HCT116 (cell line): Measurements from ENCODE around the gene CSNK1G2. TPM values are rescaled to one million over a fixed set of nuclear protein-coding genes. Genes with fewer than 3 reads are reported as not detected.

Source experiments
- ATAC-seq: fragments of 200-7000 bp; cut with Tn5 transposase; 2 replicates; pipeline ENCODE4 v1.9.1; 2020; ENCODE audit warnings: mild to moderate bottlenecking, moderate library complexity
- BruUV-seq: library from RNA; stranded (reverse); fragments of 400-500 nt; replicated peaks from 2 replicates; lab custom pipeline; 2021; lab: Mats Ljungman, UMichigan
- CTCF ChIA-PET: fragments of 300-600 bp; sonication (Branson Sonifier 250); formaldehyde crosslinking; loops from one replicate; lab custom pipeline; 2021; ENCODE audit warnings: antibody characterized with exemption; lab: Charles Lee
- POLR2A ChIA-PET: fragments of 300-600, 350-600 bp; sonication (Branson Sonifier 250); formaldehyde crosslinking; loops from one replicate; lab custom pipeline; 2021; ENCODE audit warnings: antibody characterized with exemption; lab: Charles Lee
- RAD21 ChIA-PET, 2 experiments: fragments of 300-600 bp; sonication (Branson Sonifier 250); formaldehyde crosslinking; loops; one replicate each; lab custom pipeline; 2023; ENCODE audit warnings: low total read pairs in 2 of 2; ENCODE audit not compliant: uncharacterized antibody in 2 of 2, unreplicated experiment in 2 of 2, low non-redundant PET in 1 of 2; lab: Charles Lee
- DNase-seq: peaks from one replicate; pipeline ENCODE4 v3.0.0-alpha.2; 2010; ENCODE audit warnings: low read depth, low spot score
- H2AFZ ChIP-seq: fragments of 200-600 bp; shearing (Covaris generic), sonication (generic); 2 replicates; pipeline ENCODE4 v1.6.1; 2017; ENCODE audit warnings: low read depth, mixed run types, mixed read lengths, antibody characterized with exemption, low read length; ENCODE audit not compliant: poor library complexity, severe bottlenecking
- H3K27ac ChIP-seq: 2 replicates; pipeline ENCODE4 v1.5.1; 2012; ENCODE audit warnings: low read depth, low read length
- H3K27me3 ChIP-seq: fragments of 200-600 bp; sonication (generic); 2 replicates; pipeline ENCODE4 v1.6.1; 2016; ENCODE audit warnings: mixed run types, low read length, mixed read lengths; ENCODE audit not compliant: insufficient read depth
- H3K36me3 ChIP-seq, 2 experiments: fragments of 200-500 bp in 1 of 2; fragments of 200-600 bp in 1 of 2; sonication (Bioruptor generic) in 1 of 2; sonication (generic) in 1 of 2; 2 replicates each; pipeline versions ENCODE4 v1.5.1 to v1.6.1; 2014 to 2016; ENCODE audit warnings: low read length in 2 of 2, inconsistent platforms in 1 of 2, mixed read lengths in 1 of 2, mixed run types in 1 of 2; ENCODE audit not compliant: insufficient read depth in 2 of 2, control insufficient read depth in 1 of 2
- H3K4me1 ChIP-seq, 2 experiments: fragments of 200-600 bp in 1 of 2; sonication (generic) in 1 of 2; 2 replicates each; pipeline versions ENCODE4 v1.5.1 to v1.6.1; 2012 to 2017; ENCODE audit warnings: low read length in 2 of 2, inconsistent platforms in 1 of 2, mild to moderate bottlenecking in 1 of 2, mixed read lengths in 1 of 2, mixed run types in 1 of 2, moderate library complexity in 1 of 2; ENCODE audit not compliant: insufficient read depth in 2 of 2, control insufficient read depth in 1 of 2
- H3K4me2 ChIP-seq: fragments of 200-600 bp; sonication (generic); 2 replicates; pipeline ENCODE4 v1.6.1; 2017; ENCODE audit warnings: mixed run types, low read length, mixed read lengths
- H3K4me3 ChIP-seq, 2 experiments: fragments of 200-600 bp in 1 of 2; sonication (generic) in 1 of 2; replicated peaks in 1 of 2; 2 replicates each; pipeline ENCODE4 v1.5.1; 2011 to 2016; ENCODE audit warnings: low read length in 2 of 2, control low read depth in 1 of 2, low read depth in 1 of 2, mild to moderate bottlenecking in 1 of 2, mixed read lengths in 1 of 2, mixed run types in 1 of 2
- H3K79me2 ChIP-seq: fragments of 200-600 bp; sonication (generic); 2 replicates; pipeline ENCODE4 v1.6.1; 2017; ENCODE audit warnings: mild to moderate bottlenecking, mixed run types, low read length, moderate library complexity, mixed read lengths; ENCODE audit not compliant: insufficient read depth
- H3K9ac ChIP-seq: fragments of 200-600 bp; sonication (generic); 2 replicates; pipeline ENCODE4 v1.6.1; 2016; ENCODE audit warnings: low read length, mixed read lengths
- H3K9me2 ChIP-seq: fragments of 200-600 bp; sonication (generic), shearing (Covaris generic); 2 replicates; pipeline ENCODE4 v1.6.1; 2017; ENCODE audit warnings: mixed run types, mild to moderate bottlenecking, moderate library complexity; ENCODE audit not compliant: insufficient read depth
- H3K9me3 ChIP-seq, 2 experiments: fragments of 200-500 bp in 1 of 2; fragments of 200-600 bp in 1 of 2; sonication (Bioruptor generic) in 1 of 2; sonication (generic) in 1 of 2; 2 replicates each; pipeline ENCODE4 v1.6.1; 2014 to 2017; ENCODE audit warnings: low read length in 2 of 2, mixed read lengths in 2 of 2, inconsistent platforms in 1 of 2, low read depth in 1 of 2, mild to moderate bottlenecking in 1 of 2, mixed run types in 1 of 2, moderate library complexity in 1 of 2; ENCODE audit not compliant: control insufficient read depth in 1 of 2, insufficient read depth in 1 of 2
- H4K20me1 ChIP-seq: fragments of 200-600 bp; sonication (generic), shearing (Covaris generic); 2 replicates; pipeline ENCODE4 v1.6.1; 2017; ENCODE audit warnings: mixed run types, mild to moderate bottlenecking, moderate library complexity; ENCODE audit not compliant: insufficient read depth
- CBX3 ChIP-seq: IDR thresholded peaks from 2 replicates; pipeline ENCODE4 v1.6.1; 2012; ENCODE audit warnings: low read depth
- CEBPB ChIP-seq: IDR thresholded peaks from 2 replicates; pipeline ENCODE4 v1.6.1; 2012; ENCODE audit warnings: low read depth
- ELF1 ChIP-seq: IDR thresholded peaks from 2 replicates; pipeline ENCODE4 v1.6.1; 2012; ENCODE audit warnings: low read depth, borderline replicate concordance
- EZH2 ChIP-seq: fragments of 200-600 bp; sonication (generic); IDR thresholded peaks from 2 replicates; pipeline ENCODE4 v1.6.1; 2017; ENCODE audit warnings: antibody characterized with exemption, mixed run types
- EZH2phosphoT487 ChIP-seq: fragments of 200-600 bp; IDR thresholded peaks from 2 replicates; pipeline ENCODE4 v1.6.1; 2018; ENCODE audit warnings: antibody characterized with exemption, borderline replicate concordance
- JUND ChIP-seq: IDR thresholded peaks from 2 replicates; pipeline ENCODE4 v1.6.1; 2012
- POLR2A ChIP-seq: IDR thresholded peaks from 2 replicates; pipeline ENCODE4 v1.7.0; 2011; ENCODE audit warnings: borderline replicate concordance; ENCODE audit not compliant: insufficient read depth, insufficient read length; ENCODE audit errors: extremely low read depth
- POLR2AphosphoS5 ChIP-seq: IDR thresholded peaks from 2 replicates; pipeline ENCODE4 v1.6.1; 2011; ENCODE audit warnings: mild to moderate bottlenecking, low read depth, low read length, moderate library complexity
- SP1 ChIP-seq: IDR thresholded peaks from 2 replicates; pipeline ENCODE4 v1.6.1; 2012; ENCODE audit warnings: low read depth
- YY1 ChIP-seq: IDR thresholded peaks from 2 replicates; pipeline ENCODE4 v1.6.1; 2011; ENCODE audit warnings: low read length, low read depth, moderate library complexity, mild to moderate bottlenecking; ENCODE audit not compliant: insufficient replicate concordance; ENCODE audit errors: extremely low read depth
- ZFX ChIP-seq: fragments of 450-650 bp; IDR thresholded peaks from 2 replicates; pipeline ENCODE4 v1.6.1; 2017
- ZNF274 ChIP-seq: fragments of 200-500 bp; sonication (Bioruptor generic); IDR thresholded peaks from 2 replicates; pipeline ENCODE4 v1.6.1; 2014; ENCODE audit warnings: mild to moderate bottlenecking, low read depth, low read length, inconsistent platforms
- intact Hi-C: fragments of 100-400 bp; cut with micrococcal nuclease; formaldehyde crosslinking; loops from 2 replicates; pipeline ENCODE4 v1.10.0; 2022
- total RNA-seq: library from RNA; stranded (reverse); gene quantifications from one replicate; pipeline ENCODE4 v1.2.1, GENCODE V29; 2021; ENCODE audit not compliant: unreplicated experiment
- TF ChIP-seq, protein P1 (sequence below): IDR thresholded peaks from 2 replicates; pipeline ENCODE4 v1.6.1; 2011; ENCODE audit warnings: mild to moderate bottlenecking, low read length, moderate library complexity; ENCODE audit not compliant: insufficient replicate concordance; ENCODE audit errors: extremely low read depth
- TF ChIP-seq, protein P2 (sequence below): IDR thresholded peaks from 2 replicates; pipeline ENCODE4 v1.6.1; 2012
- TF ChIP-seq, protein P3 (sequence below): IDR thresholded peaks from 2 replicates; pipeline ENCODE4 v1.6.1; 2012; ENCODE audit warnings: low read depth

CSNK1G2 gene
- total RNA-seq, 1 experiment from 2014 or later: 97.9 TPM

DNA sequence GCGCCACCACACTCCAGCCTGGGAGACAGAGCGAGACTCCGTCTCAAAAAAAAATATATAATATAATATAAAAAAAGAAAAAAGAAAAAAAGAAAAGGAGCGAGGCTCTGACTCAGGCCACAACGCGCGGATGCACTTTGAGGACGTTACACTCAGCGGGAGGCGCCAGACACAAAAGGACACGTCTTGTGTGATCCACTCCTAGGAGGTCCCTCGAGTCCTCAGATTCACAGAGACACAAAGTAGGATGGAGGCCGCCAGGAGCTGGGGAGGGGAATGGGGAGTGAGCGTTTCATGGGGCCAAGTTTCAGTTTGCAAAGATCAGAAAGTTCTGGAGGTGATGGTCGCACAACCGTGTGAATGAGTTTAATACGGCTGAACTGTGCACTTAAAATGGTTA, 47.2 kb upstream of the CSNK1G2 start:
- Histone ChIP-seq H3K4me1 (peaks cover 16 to 20% of the 10 kb centered on the region in 2 experiments; a peak in 3 of 4 replicates), H3K4me3 (no peak overlapping the region)
- no peak for TF ChIP-seq EZH2phosphoT487
- TF ChIP-seq POLR2AphosphoS5: no peak
- no peak for TF ChIP-seq CBX3
- TF ChIP-seq ELF1: no peak
- no peak for TF ChIP-seq ZNF274
- TF ChIP-seq SP1: no peak
- TF ChIP-seq, protein P1, sequence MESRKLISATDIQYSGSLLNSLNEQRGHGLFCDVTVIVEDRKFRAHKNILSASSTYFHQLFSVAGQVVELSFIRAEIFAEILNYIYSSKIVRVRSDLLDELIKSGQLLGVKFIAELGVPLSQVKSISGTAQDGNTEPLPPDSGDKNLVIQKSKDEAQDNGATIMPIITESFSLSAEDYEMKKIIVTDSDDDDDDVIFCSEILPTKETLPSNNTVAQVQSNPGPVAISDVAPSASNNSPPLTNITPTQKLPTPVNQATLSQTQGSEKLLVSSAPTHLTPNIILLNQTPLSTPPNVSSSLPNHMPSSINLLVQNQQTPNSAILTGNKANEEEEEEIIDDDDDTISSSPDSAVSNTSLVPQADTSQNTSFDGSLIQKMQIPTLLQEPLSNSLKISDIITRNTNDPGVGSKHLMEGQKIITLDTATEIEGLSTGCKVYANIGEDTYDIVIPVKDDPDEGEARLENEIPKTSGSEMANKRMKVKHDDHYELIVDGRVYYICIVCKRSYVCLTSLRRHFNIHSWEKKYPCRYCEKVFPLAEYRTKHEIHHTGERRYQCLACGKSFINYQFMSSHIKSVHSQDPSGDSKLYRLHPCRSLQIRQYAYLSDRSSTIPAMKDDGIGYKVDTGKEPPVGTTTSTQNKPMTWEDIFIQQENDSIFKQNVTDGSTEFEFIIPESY: no peak
- no peak for TF ChIP-seq CEBPB
- no peak for TF ChIP-seq POLR2A
- TF ChIP-seq, protein P2, sequence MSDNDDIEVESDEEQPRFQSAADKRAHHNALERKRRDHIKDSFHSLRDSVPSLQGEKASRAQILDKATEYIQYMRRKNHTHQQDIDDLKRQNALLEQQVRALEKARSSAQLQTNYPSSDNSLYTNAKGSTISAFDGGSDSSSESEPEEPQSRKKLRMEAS: no peak
- TF ChIP-seq ZFX: no peak
- no peak for TF ChIP-seq JUND
- TF ChIP-seq EZH2: no peak
- TF ChIP-seq, protein P3, sequence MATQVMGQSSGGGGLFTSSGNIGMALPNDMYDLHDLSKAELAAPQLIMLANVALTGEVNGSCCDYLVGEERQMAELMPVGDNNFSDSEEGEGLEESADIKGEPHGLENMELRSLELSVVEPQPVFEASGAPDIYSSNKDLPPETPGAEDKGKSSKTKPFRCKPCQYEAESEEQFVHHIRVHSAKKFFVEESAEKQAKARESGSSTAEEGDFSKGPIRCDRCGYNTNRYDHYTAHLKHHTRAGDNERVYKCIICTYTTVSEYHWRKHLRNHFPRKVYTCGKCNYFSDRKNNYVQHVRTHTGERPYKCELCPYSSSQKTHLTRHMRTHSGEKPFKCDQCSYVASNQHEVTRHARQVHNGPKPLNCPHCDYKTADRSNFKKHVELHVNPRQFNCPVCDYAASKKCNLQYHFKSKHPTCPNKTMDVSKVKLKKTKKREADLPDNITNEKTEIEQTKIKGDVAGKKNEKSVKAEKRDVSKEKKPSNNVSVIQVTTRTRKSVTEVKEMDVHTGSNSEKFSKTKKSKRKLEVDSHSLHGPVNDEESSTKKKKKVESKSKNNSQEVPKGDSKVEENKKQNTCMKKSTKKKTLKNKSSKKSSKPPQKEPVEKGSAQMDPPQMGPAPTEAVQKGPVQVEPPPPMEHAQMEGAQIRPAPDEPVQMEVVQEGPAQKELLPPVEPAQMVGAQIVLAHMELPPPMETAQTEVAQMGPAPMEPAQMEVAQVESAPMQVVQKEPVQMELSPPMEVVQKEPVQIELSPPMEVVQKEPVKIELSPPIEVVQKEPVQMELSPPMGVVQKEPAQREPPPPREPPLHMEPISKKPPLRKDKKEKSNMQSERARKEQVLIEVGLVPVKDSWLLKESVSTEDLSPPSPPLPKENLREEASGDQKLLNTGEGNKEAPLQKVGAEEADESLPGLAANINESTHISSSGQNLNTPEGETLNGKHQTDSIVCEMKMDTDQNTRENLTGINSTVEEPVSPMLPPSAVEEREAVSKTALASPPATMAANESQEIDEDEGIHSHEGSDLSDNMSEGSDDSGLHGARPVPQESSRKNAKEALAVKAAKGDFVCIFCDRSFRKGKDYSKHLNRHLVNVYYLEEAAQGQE: no peak
- no peak for TF ChIP-seq YY1
- TF ChIP-seq, all 23 proteins: peak for 0
- Histone ChIP-seq H4K20me1 (no peaks in the 10 kb centered on the region), H3K27ac (no peak overlapping the region), H3K9ac (no peak overlapping the region), H3K9me2 (no peaks in the 10 kb centered on the region), H3K27me3 (no peaks in the 10 kb centered on the region), H3K4me2 (no peak overlapping the region), H2AFZ (no peak overlapping the region), H3K9me3 (no peaks in the 10 kb centered on the region), H3K79me2 (no peaks in the 10 kb centered on the region), H3K36me3 (no peaks in the 10 kb centered on the region)
- ATAC-seq (no peak), DNase-seq (no peak)
- ChIA-PET RAD21 (no interaction called here), POLR2A (no interaction called here), CTCF (no interaction called here)
- no TSS peak for BruUV-seq
- intact Hi-C loops: no loop called here
